ENCODE data around the gene MPV17.
"Not testable (repeated sequence)": the region's sequence is repeated elsewhere in the genome, so short reads cannot be mapped to it uniquely, and the experiment has no call there.

MPV17 gene

GRCh38 chr2:27322301-27322765, 564 bp downstream of the MPV17 start:
- DNase-seq: no peak

- peak in 1 of 2 experiments; percentile 15 for DNase-seq
These were observed 1.8 kb downstream of the MPV17 start for GRCh38 chr2:27320958-27321543.

GRCh38 chr2:27319839-27320238, 3.1 kb downstream of the MPV17 start:
- DNase-seq: not testable (repeated sequence)

GRCh38 chr2:27316655-27317412, 6.1 kb downstream of the MPV17 start:
- no peak for DNase-seq

- no peak for DNase-seq
These were observed 7.8 kb downstream of the MPV17 start for GRCh38 chr2:27315122-27315521.

- no peak for DNase-seq
These were observed 8.2 kb downstream of the MPV17 start for GRCh38 chr2:27314709-27315108.

- no peak for DNase-seq
These were observed 8.8 kb downstream of the MPV17 start for GRCh38 chr2:27313882-27314645.

- no peak for DNase-seq
These were observed 10.7 kb downstream of the MPV17 start for GRCh38 chr2:27312152-27312551.

- no peak for DNase-seq
These were observed 13.2 kb downstream of the MPV17 start for GRCh38 chr2:27309651-27310050.

- no peak for DNase-seq
These were observed 14.5 kb downstream of the MPV17 start, which contains the start of gene UCN for GRCh38 chr2:27308359-27308881. Gene UCN, minus strand, starts transcription at chr2:27308445. Its CDS starts 550 bp downstream, at chr2:27307895.

GRCh38 chr2:27307545-27308358, 15.1 kb downstream of the MPV17 start:
- DNase-seq: no peak

GRCh38 chr2:27307287-27307544, 15.7 kb downstream of the MPV17 start:
- no peak for DNase-seq

GRCh38 chr2:27306573-27307286, 16.2 kb downstream of the MPV17 start:
- no peak for DNase-seq

GRCh38 chr2:27306136-27306535, 16.8 kb downstream of the MPV17 start:
- DNase-seq: no peak

GRCh38 chr2:27305516-27305915, 17.4 kb downstream of the MPV17 start:
- DNase-seq: no peak

GRCh38 chr2:27304488-27305240, 18.2 kb downstream of the MPV17 start:
- DNase-seq: no peak

GRCh38 chr2:27303093-27304025, 19.5 kb downstream of the MPV17 start:
- DNase-seq: peak; percentile 18 to 58

GRCh38 chr2:27300606-27301005, 22.3 kb downstream of the MPV17 start:
- not testable (repeated sequence) for DNase-seq

GRCh38 chr2:27298391-27299080, 24.4 kb downstream of the MPV17 start:
- DNase-seq: no peak

- no peak for DNase-seq
These were observed 25.7 kb downstream of the MPV17 start for GRCh38 chr2:27297195-27297594.

Data from NCI-H1930 (cell line).